ENCODE results near the gene LMTK2. TPM values are rescaled to one million over a fixed set of nuclear protein-coding genes. Genes with fewer than 3 reads are reported as not detected.

The LMTK2 gene
- total RNA-seq, 2 donors from 2014 or later, result 17.1 to 17.6 TPM

GRCh38 chr7:98250789-98251188, 144.1 kb downstream of the LMTK2 start:
- H3K27me3 ChIP-seq (replicated peaks; ENCODE audit: insufficient read depth), result no peaks in the 10 kb centered on the region
- H3K36me3 ChIP-seq, result no peaks in the 10 kb centered on the region
- no peak for TF ChIP-seq CTCF (IDR thresholded peaks at IDR 0.05)
- no peak for ATAC-seq (ENCODE audit: insufficient number of reproducible peaks, low FRiP score, low read depth)
- H3K27ac ChIP-seq, result no peak overlapping the region
- H3K9me3 ChIP-seq, result no peaks in the 10 kb centered on the region
- peaks cover 18 to 22% of the 10 kb centered on the region in 2 donors for H3K4me1 ChIP-seq (ENCODE audit: control insufficient read depth in 1 of 2, low read depth in 2 of 2)
- DNase-seq (ENCODE audit: low spot score), result no peak
- peak overlapping the region; percentile 99 for H3K4me3 ChIP-seq

- Histone ChIP-seq H3K27ac (peak overlapping the region in 1 of 2 donors; percentile 71), H3K4me3 (peak overlapping the region; percentile 99), H3K9me3 (no peaks in the 10 kb centered on the region), H3K36me3 (peaks cover under 1% of the 10 kb centered on the region), H3K27me3 (replicated peaks; ENCODE audit: insufficient read depth) (no peaks in the 10 kb centered on the region), H3K4me1 (ENCODE audit: control insufficient read depth in 1 of 2, low read depth in 2 of 2) (peaks cover 18 to 22% of the 10 kb centered on the region in 2 donors)
- DNase-seq (ENCODE audit: low spot score) (no peak), ATAC-seq (ENCODE audit: insufficient number of reproducible peaks, low FRiP score, low read depth) (no peak)
- TF ChIP-seq CTCF (IDR thresholded peaks at IDR 0.05), result no peak
These were observed 144.6 kb downstream of the LMTK2 start for GRCh38 chr7:98251231-98251600.

GRCh38 chr7:98251601-98252424, 145.2 kb downstream of the LMTK2 start, which contains the start of gene TECPR1:
Gene TECPR1 (minus strand): TSS chr7:98252232. CDS start chr7:98246146, 6,086 bp downstream.
- peaks cover 4% of the 10 kb centered on the region for H3K36me3 ChIP-seq

GRCh38 chr7:98252425-98253054, 145.9 kb downstream of the LMTK2 start:
- ATAC-seq (ENCODE audit: insufficient number of reproducible peaks, low FRiP score, low read depth), result peak; percentile 10
- peak overlapping the region; percentile 61 to 79 for H3K27ac ChIP-seq
- H3K27me3 ChIP-seq (replicated peaks; ENCODE audit: insufficient read depth), result no peaks in the 10 kb centered on the region
- DNase-seq (ENCODE audit: low spot score), result no peak
- no peak for TF ChIP-seq CTCF (IDR thresholded peaks at IDR 0.05)
- H3K4me3 ChIP-seq, result peak overlapping the region; percentile 99
- H3K4me1 ChIP-seq (ENCODE audit: control insufficient read depth in 1 of 2, low read depth in 2 of 2), result peaks cover 18 to 22% of the 10 kb centered on the region in 2 donors
- peaks cover 8% of the 10 kb centered on the region for H3K36me3 ChIP-seq
- H3K9me3 ChIP-seq, result no peaks in the 10 kb centered on the region

More at GRCh38 chr7:98251601-98252424, 145.2 kb downstream of the LMTK2 start, which contains the start of gene TECPR1:
- H3K4me3 ChIP-seq, result peak within 1 kb of the TSS; percentile 99
- peak within 1 kb of the TSS; percentile 71 to 79 for H3K27ac ChIP-seq
- H3K9me3 ChIP-seq, result no peaks in the 10 kb centered on the region
- ATAC-seq (ENCODE audit: insufficient number of reproducible peaks, low FRiP score, low read depth), result peak; percentile 88
- peaks cover 18 to 22% of the 10 kb centered on the region in 2 donors for H3K4me1 ChIP-seq (ENCODE audit: control insufficient read depth in 1 of 2, low read depth in 2 of 2)
- no peak for TF ChIP-seq CTCF (IDR thresholded peaks at IDR 0.05)
- DNase-seq (ENCODE audit: low spot score), result peak; percentile 66
- H3K27me3 ChIP-seq (replicated peaks; ENCODE audit: insufficient read depth), result no peaks in the 10 kb centered on the region

- Histone ChIP-seq H3K36me3 (peaks cover 8% of the 10 kb centered on the region), H3K27me3 (replicated peaks; ENCODE audit: insufficient read depth) (no peaks in the 10 kb centered on the region), H3K9me3 (no peaks in the 10 kb centered on the region), H3K4me1 (ENCODE audit: control insufficient read depth in 1 of 2, low read depth in 2 of 2) (peaks cover 18 to 22% of the 10 kb centered on the region in 2 donors), H3K27ac (no peak overlapping the region), H3K4me3 (no peak overlapping the region)
- DNase-seq (ENCODE audit: low spot score) (no peak), ATAC-seq (ENCODE audit: insufficient number of reproducible peaks, low FRiP score, low read depth) (no peak)
- TF ChIP-seq CTCF (IDR thresholded peaks at IDR 0.05), result no peak
These were observed 147.9 kb downstream of the LMTK2 start for GRCh38 chr7:98254516-98254915.

Data from thoracic aorta (tissue), 2 donors.